Epithelial cell of proximal tubule (primary cell): ENCODE measurements around the gene HTR3B. TPM values are rescaled to one million over a fixed set of nuclear protein-coding genes. Genes with fewer than 3 reads are reported as not detected.
"Not testable (repeated sequence)": the region's sequence is repeated elsewhere in the genome, so short reads cannot be mapped to it uniquely, and the experiment has no call there.

Experiments used
- DNase-seq: peaks from one replicate; pipeline ENCODE4 v3.0.0-alpha.2; 2011; ENCODE audit warnings: low read depth
- H3K4me3 ChIP-seq: 2 replicates; pipeline ENCODE4 v1.5.1; 2011; ENCODE audit warnings: low read depth, mild to moderate bottlenecking, low read length
- CTCF ChIP-seq: conservative IDR thresholded peaks from 2 replicates; pipeline ENCODE4 v1.5.1; 2012; ENCODE audit warnings: low read depth, mild to moderate bottlenecking, low read length
- total RNA-seq: library from RNA; depleted of rRNA; stranded (reverse); fragments of >200 nt; gene quantifications from 2 replicates; pipeline ENCODE4 v1.2.3, GENCODE V29; 2015

HTR3B gene
- total RNA-seq, 1 donor from 2014 or later, result not detected

- peak; percentile 39 for DNase-seq
- TF ChIP-seq CTCF, result no peak
- peak within 1 kb of the TSS; percentile 87 for H3K4me3 ChIP-seq
These were observed 29.1 kb upstream of the HTR3B start, which contains the start of gene USP28 for GRCh38 chr11:113875234-113876073. USP28 (minus strand) TSS chr11:113875572; CDS start chr11:113875501, 71 bp downstream.

GRCh38 chr11:113876074-113876797, 28.4 kb upstream of the HTR3B start:
- peak overlapping the region; percentile 67 for H3K4me3 ChIP-seq
- DNase-seq, result no peak
- TF ChIP-seq CTCF, result no peak

- no peak for TF ChIP-seq CTCF
These were observed 27.6 kb upstream of the HTR3B start for GRCh38 chr11:113876798-113877669.

GRCh38 chr11:113877670-113878055, 26.9 kb upstream of the HTR3B start:
- no peak overlapping the region for H3K4me3 ChIP-seq
- no peak for TF ChIP-seq CTCF
- DNase-seq, result no peak

More at GRCh38 chr11:113876798-113877669, 27.6 kb upstream of the HTR3B start:
- H3K4me3 ChIP-seq, result no peak overlapping the region
- DNase-seq, result no peak

GRCh38 chr11:113879446-113879845, 25.1 kb upstream of the HTR3B start:
- H3K4me3 ChIP-seq, DNase-seq: not testable (repeated sequence)

GRCh38 chr11:113880971-113881370, 23.6 kb upstream of the HTR3B start:
- H3K4me3 ChIP-seq, result no peak overlapping the region
- no peak for TF ChIP-seq CTCF
- DNase-seq, result no peak

- TF ChIP-seq CTCF, result no peak
- DNase-seq, result no peak
These were observed 22.7 kb upstream of the HTR3B start for GRCh38 chr11:113881856-113882255.

More at GRCh38 chr11:113881856-113882255, 22.7 kb upstream of the HTR3B start:
- no peak overlapping the region for H3K4me3 ChIP-seq
